GM21723 (cell line): ENCODE data around the gene MAGI1.

Experiments
- ATAC-seq: cut with Tn5 transposase; IDR thresholded peaks from one replicate; pipeline ENCODE4 v1.9.1; 2021; ENCODE audit warnings: mild to moderate bottlenecking, moderate library complexity; ENCODE audit not compliant: unreplicated experiment

The MAGI1 gene

DNA sequence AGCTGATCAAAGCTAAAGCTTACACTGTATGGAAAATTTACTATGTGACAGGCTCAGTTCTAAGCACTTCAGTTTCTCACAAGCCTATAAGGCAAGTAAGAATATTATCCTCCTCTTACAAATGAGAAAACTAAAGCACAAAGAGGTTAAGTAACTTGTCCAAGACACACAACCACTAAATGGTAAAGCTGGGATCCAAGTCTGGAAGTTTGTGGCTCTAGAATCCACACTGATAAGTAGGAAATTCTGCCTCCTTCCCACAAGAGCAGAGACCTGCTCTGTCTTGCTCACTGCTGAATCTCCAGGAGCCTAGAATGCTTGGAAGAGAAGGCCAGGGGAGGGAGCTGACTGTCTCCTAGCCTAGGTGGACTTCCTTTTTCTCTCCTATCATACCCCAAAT lies 60.6 kb downstream of the MAGI1 start:
- no peak for ATAC-seq

- no peak for ATAC-seq
Measured at GRCh38 chr3:65975032-65975431, 63.7 kb downstream of the MAGI1 start.

DNA sequence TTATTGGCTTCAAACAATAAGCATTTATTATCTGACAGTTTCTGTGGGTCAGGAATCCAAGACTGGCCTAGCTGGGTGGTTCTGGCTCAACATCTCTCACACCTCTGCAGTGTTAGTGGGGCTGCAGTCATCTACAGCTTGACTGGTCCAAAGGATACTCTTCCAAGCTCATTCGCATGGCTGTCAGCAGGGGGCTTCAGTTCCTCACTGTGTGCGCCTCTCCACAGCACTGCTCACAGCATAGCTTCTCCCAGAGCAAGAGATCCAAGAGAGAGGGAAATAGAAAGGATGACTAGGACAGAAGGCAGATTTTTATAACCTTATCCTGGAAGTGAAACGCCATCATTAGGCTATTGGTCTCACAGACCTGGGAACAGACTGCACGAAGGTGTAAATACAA lies 64.2 kb downstream of the MAGI1 start:
- no peak for ATAC-seq

DNA sequence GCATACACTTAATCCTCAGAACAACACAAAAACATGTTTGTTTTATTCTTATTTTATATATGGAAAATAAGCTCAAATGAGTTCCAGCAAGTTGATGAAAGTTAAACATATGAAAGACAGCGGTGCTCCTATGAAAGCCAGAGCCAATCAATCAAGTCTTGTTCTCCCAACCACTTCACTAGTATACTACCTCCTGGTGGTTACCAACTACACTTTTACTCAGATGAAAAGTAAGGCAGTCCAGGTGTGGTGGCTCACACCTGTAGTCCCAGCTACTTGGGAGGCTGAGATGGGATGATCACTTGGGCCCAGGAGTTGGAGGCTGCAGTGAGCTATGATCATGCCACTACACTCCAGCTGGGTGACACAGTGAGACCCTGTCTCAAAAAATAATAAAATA lies 66.0 kb downstream of the MAGI1 start:
- ATAC-seq = no peak

GRCh38 chr3:65971293-65972252 lies 67.1 kb downstream of the MAGI1 start:
- no peak for ATAC-seq

GRCh38 chr3:65968996-65969395 lies 69.7 kb downstream of the MAGI1 start:
- no peak for ATAC-seq

DNA sequence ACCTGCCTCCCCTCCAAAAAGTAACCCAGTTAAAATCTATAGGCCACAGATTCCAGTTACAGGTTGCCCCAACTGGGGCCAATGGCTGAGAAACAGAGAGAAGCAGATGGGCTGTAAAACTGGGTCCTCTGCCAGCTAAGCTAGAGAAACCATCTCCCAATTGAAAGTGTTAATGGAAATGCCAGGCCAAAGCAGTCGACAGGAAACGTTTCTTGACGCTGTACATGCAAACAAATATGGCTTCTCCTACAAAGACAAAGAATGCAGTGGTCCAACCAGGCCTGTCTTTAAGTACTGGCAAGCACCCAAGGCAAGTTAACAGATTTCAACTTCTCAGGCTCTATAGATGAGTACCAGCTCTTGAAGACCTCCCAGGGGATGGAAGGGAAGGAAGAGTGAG lies 71.3 kb downstream of the MAGI1 start:
- no peak for ATAC-seq

DNA sequence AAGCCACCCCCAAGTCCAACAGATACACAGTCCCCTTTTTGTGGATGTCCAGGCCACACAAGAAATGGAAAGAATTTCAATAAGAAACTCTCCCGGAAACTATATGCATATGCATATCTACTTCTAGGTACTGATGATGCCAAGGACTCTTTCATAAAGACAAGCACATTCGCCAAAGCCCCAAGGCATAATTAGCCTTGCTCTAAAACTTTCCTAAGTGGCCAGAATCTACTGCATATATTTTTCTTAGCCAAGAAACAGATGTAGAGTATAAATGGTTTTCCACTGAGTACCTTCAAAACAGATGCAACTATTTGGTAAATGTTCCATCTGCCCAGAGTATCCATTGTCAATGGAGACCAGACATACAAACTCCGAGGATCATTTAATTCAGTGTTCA lies 73.9 kb downstream of the MAGI1 start:
- no peak for ATAC-seq

DNA sequence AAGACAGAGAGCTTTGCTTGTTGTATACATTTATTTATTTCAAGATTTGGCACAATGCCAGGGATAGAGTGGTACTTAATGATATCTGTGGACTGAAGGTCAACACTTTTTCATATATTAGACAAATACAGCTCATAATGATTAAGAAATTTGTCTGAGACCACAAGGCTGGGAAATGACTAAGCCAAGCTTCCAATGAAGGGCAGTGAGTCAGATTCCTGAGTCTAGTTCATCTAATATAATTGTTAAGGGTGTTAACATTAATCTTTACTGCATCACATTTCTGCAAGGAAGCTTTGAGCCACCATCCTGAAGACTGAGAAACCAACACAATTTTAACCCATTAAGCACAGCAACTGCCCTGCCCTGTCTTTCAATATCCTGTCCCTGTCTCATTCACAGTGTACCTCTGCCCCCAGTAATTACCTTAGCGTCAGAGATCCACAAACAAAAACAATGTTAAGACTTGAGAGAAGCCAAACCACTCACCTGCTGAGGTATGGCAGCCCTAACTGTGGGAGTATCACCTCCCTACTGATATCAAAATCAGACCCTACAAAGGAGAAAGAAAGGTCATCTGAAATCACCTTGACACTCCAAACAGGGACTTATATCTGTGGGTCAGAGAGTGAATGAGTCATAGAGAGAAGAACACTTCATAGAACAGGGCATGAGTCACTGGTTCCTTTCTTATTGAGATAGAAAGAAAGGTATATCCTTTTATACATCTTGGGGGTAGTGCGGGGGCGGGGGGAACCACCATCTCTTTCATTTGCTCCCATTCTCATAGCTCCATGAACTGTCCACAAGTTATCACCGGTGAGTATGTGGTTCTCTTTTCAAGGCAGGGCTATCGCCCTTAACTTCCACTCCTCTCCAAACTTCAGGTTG lies 74.7 kb downstream of the MAGI1 start:
- ATAC-seq = peak; percentile 99

GRCh38 chr3:65961733-65962132 lies 77.0 kb downstream of the MAGI1 start:
- no peak for ATAC-seq

GRCh38 chr3:65961128-65961527 lies 77.6 kb downstream of the MAGI1 start:
- no peak for ATAC-seq

- ATAC-seq = no peak
Measured at GRCh38 chr3:65960087-65960486, 78.6 kb downstream of the MAGI1 start.

DNA sequence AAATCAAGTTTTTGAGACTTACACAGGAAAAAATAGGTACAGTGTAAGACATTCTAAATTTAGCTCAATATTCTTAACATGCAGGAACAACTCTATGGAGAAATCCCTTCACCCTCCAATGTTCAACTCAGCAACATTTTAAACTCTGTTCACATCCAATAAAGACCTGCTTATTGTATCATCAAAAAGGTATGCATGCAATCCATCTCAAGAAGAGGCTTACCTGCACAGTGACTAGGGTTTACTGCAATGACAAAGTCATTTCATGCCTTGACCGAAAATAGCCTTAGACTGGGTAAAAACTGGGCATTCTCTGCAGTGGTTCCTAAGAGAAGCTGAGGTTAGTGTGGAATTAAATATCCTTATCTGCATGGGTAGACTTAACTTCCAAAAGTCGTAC lies 80.5 kb downstream of the MAGI1 start:
- ATAC-seq = no peak

GRCh38 chr3:65955792-65956477 lies 82.8 kb downstream of the MAGI1 start:
- no peak for ATAC-seq

DNA sequence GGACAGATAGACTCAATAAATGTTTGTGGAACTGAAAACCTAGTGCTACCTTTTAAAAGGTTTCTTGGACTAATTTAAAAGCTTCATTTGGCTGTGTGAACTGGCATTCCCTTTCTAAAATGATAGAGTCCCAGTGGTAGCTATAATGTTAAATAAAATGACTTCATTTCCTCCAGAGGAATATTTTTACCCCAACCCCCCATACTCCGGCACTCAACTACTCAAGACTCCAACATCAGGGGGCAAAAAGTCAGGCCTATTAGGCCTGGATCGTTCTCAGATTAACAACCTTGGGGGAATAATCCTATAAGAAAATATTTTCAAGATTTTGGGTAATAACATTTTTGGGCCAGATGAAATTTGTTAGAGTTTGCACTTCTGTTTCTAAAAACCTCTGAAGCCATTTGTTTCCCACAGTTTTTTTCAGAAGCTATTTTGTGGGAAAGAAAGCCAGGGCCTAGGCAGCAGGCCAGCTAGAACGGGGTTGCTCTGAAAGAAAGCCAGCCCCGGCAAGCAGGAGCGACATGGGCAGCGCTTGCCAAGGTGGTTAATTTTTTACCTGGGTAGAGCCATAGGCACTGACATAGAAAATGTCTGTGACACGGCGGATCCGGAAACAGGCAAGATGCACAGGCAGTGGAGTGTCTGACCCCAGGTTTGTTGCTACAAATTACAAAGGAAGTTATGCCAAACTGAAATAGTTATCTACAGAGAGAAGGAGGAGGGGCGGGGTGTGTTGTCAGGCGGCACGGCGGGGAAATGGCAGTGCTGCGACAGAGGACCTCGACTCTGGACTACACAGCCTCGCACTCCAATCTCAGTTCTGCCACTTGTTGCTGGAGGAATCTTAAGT lies 84.6 kb downstream of the MAGI1 start:
- no peak for ATAC-seq

- no peak for ATAC-seq
Measured at GRCh38 chr3:65953301-65953812, 85.4 kb downstream of the MAGI1 start.

- no peak for ATAC-seq
Measured at GRCh38 chr3:65952842-65953241, 85.9 kb downstream of the MAGI1 start.

- no peak for ATAC-seq
Measured at GRCh38 chr3:65951836-65952505, 86.7 kb downstream of the MAGI1 start.
